NT2/D1 (cell line): ENCODE measurements around the gene CFAP20.

Source experiments
- SUZ12 ChIP-seq: IDR thresholded peaks from 2 replicates; pipeline ENCODE4 v1.6.1; 2011; ENCODE audit not compliant: insufficient read length, insufficient read depth; ENCODE audit errors: extremely low read depth
- ZNF274 ChIP-seq: IDR thresholded peaks from 2 replicates; pipeline ENCODE4 v1.6.1; 2011; ENCODE audit warnings: mild to moderate bottlenecking, low read depth, low read length

DNA sequence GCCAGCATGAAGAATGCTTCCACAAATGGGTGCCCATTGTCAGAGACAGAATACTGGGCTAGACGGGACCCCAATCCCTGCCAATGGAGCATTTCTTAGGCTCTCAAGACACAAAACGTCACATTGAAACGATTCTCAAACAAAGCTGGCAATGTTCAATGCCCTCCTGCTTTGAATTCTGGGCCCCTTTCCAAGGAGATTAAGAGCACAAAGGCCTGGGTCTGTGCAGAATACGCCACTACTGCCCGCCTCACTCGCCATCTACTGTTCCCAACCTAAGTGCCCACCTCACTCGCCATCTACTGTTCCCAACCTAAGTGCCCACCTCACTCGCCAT lies 9.7 kb downstream of the CFAP20 start:
- TF ChIP-seq ZNF274 (no peak), SUZ12 (no peak)
